Measurements from ENCODE around the gene ANKRD16. TPM values are rescaled to one million over a fixed set of nuclear protein-coding genes. Genes with fewer than 3 reads are reported as not detected.

ANKRD16 gene
- total RNA-seq, 1 donor from 2014 or later, result 4.9 TPM

- peaks cover 28% of the 10 kb centered on the region for H3K36me3 ChIP-seq (ENCODE audit: insufficient read depth, low read length)
- peaks cover 19% of the 10 kb centered on the region for H3K36me3 Mint-ChIP-seq (ENCODE audit: low read depth, unreplicated experiment)
- H3K27me3 Mint-ChIP-seq (ENCODE audit: low read depth, unreplicated experiment), result no peaks in the 10 kb centered on the region
- no peak overlapping the region for H3K27ac ChIP-seq (ENCODE audit: low read depth, low read length)
- no peak for DNase-seq (ENCODE audit: low read depth)
- TF ChIP-seq CTCF (IDR thresholded peaks at IDR 0.05; ENCODE audit: insufficient read depth, low read depth, low read length), result no peak
- TF ChIP-seq EZH2 (IDR thresholded peaks at IDR 0.05; ENCODE audit: insufficient read depth, low read length), result no peak
- H3K27me3 ChIP-seq (ENCODE audit: insufficient read depth, low read length), result no peaks in the 10 kb centered on the region
- no peak overlapping the region for H2AFZ ChIP-seq (ENCODE audit: low read depth, low read length)
- no peak overlapping the region for H3K4me3 Mint-ChIP-seq (ENCODE audit: unreplicated experiment)
- H3K79me2 ChIP-seq (ENCODE audit: insufficient read depth, low read length), result no peaks in the 10 kb centered on the region
- H3K4me2 ChIP-seq (ENCODE audit: low read length), result no peak overlapping the region
- FAIRE-seq, result no peak
- no peak overlapping the region for H3K4me3 ChIP-seq (ENCODE audit: insufficient read depth, low read depth, low read length)
- no peaks in the 10 kb centered on the region for H3K4me1 ChIP-seq (ENCODE audit: insufficient read depth, low read length)
- H3K4me1 Mint-ChIP-seq (ENCODE audit: low read depth, unreplicated experiment), result no peaks in the 10 kb centered on the region
- H4K20me1 ChIP-seq (ENCODE audit: insufficient read depth, low read length), result no peaks in the 10 kb centered on the region
- no peak overlapping the region for H3K27ac Mint-ChIP-seq (ENCODE audit: unreplicated experiment)
- H3K9me3 ChIP-seq (ENCODE audit: insufficient read depth, low read depth, low read length), result no peaks in the 10 kb centered on the region
- peaks cover 2% of the 10 kb centered on the region for H3K9me3 Mint-ChIP-seq (ENCODE audit: unreplicated experiment)
- no peak overlapping the region for H3K9ac ChIP-seq (ENCODE audit: low read length)
Measured at GRCh38 chr10:5937016-5937415, 47.3 kb upstream of the ANKRD16 start.

GRCh38 chr10:5935628-5936027 lies 45.9 kb upstream of the ANKRD16 start:
- Histone ChIP-seq H3K4me1 (ENCODE audit: insufficient read depth, low read length) (no peaks in the 10 kb centered on the region), H2AFZ (ENCODE audit: low read depth, low read length) (no peak overlapping the region), H3K4me3 (ENCODE audit: insufficient read depth, low read depth, low read length) (no peak overlapping the region), H3K4me2 (ENCODE audit: low read length) (no peak overlapping the region), H3K27ac (ENCODE audit: low read depth, low read length) (no peak overlapping the region), H3K9me3 (ENCODE audit: insufficient read depth, low read depth, low read length) (no peaks in the 10 kb centered on the region), H3K36me3 (ENCODE audit: insufficient read depth, low read length) (peaks cover 34% of the 10 kb centered on the region), H4K20me1 (ENCODE audit: insufficient read depth, low read length) (no peaks in the 10 kb centered on the region), H3K27me3 (ENCODE audit: insufficient read depth, low read length) (no peaks in the 10 kb centered on the region), H3K9ac (ENCODE audit: low read length) (no peak overlapping the region), H3K79me2 (ENCODE audit: insufficient read depth, low read length) (no peaks in the 10 kb centered on the region)
- Mint-ChIP-seq H3K27ac (ENCODE audit: unreplicated experiment) (no peak overlapping the region), H3K36me3 (ENCODE audit: low read depth, unreplicated experiment) (peaks cover 21% of the 10 kb centered on the region), H3K9me3 (ENCODE audit: unreplicated experiment) (peaks cover 2% of the 10 kb centered on the region), H3K4me3 (ENCODE audit: unreplicated experiment) (no peak overlapping the region), H3K4me1 (ENCODE audit: low read depth, unreplicated experiment) (no peaks in the 10 kb centered on the region), H3K27me3 (ENCODE audit: low read depth, unreplicated experiment) (no peaks in the 10 kb centered on the region)
- FAIRE-seq, result no peak
- TF ChIP-seq EZH2 (IDR thresholded peaks at IDR 0.05; ENCODE audit: insufficient read depth, low read length) (no peak), CTCF (IDR thresholded peaks at IDR 0.05; ENCODE audit: insufficient read depth, low read depth, low read length) (no peak)
- DNase-seq (ENCODE audit: low read depth), result no peak

GRCh38 chr10:5933909-5934546 lies 44.3 kb upstream of the ANKRD16 start:
- H3K27ac Mint-ChIP-seq (ENCODE audit: unreplicated experiment), result no peak overlapping the region
- Histone ChIP-seq H3K4me1 (ENCODE audit: insufficient read depth, low read length) (no peaks in the 10 kb centered on the region), H3K4me2 (ENCODE audit: low read length) (no peak overlapping the region), H4K20me1 (ENCODE audit: insufficient read depth, low read length) (no peaks in the 10 kb centered on the region), H3K9ac (ENCODE audit: low read length) (no peak overlapping the region), H3K9me3 (ENCODE audit: insufficient read depth, low read depth, low read length) (no peaks in the 10 kb centered on the region), H3K27me3 (ENCODE audit: insufficient read depth, low read length) (no peaks in the 10 kb centered on the region), H3K4me3 (ENCODE audit: insufficient read depth, low read depth, low read length) (no peak overlapping the region), H2AFZ (ENCODE audit: low read depth, low read length) (no peak overlapping the region), H3K36me3 (ENCODE audit: insufficient read depth, low read length) (peaks cover 48% of the 10 kb centered on the region), H3K79me2 (ENCODE audit: insufficient read depth, low read length) (no peaks in the 10 kb centered on the region), H3K27ac (ENCODE audit: low read depth, low read length) (no peak overlapping the region)
- peaks cover 24% of the 10 kb centered on the region for H3K36me3 Mint-ChIP-seq (ENCODE audit: low read depth, unreplicated experiment)
- no peaks in the 10 kb centered on the region for H3K4me1 Mint-ChIP-seq (ENCODE audit: low read depth, unreplicated experiment)
- DNase-seq (ENCODE audit: low read depth), result no peak
- peaks cover 2% of the 10 kb centered on the region for H3K9me3 Mint-ChIP-seq (ENCODE audit: unreplicated experiment)
- H3K27me3 Mint-ChIP-seq (ENCODE audit: low read depth, unreplicated experiment), result no peaks in the 10 kb centered on the region
- FAIRE-seq, result no peak
- TF ChIP-seq EZH2 (IDR thresholded peaks at IDR 0.05; ENCODE audit: insufficient read depth, low read length) (no peak), CTCF (IDR thresholded peaks at IDR 0.05; ENCODE audit: insufficient read depth, low read depth, low read length) (no peak)
- H3K4me3 Mint-ChIP-seq (ENCODE audit: unreplicated experiment), result no peak overlapping the region

Data from astrocyte (in vitro differentiated cells and primary cell).